Measurements from ENCODE around the gene OR2V1.

DNA sequence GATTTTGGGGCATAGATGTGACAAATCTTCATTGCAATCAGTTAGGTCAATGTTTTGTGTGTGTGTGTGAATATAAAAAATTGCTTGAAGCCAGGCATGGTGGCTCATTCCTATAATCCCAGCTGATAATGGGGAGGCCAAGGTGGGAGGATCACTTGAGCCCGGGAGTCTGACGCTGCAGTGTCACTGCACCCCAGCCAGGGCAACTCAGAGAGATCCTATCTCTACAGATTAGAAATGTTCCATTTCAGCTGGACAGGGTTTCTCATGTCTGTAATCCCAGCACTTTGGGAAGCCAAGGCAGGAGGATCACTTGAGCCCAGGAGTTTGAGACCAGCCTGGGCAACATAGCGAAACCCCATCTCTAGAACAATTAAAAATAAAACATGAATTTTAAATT, 27.9 kb upstream of the OR2V1 start:
- TF ChIP-seq, protein P1, sequence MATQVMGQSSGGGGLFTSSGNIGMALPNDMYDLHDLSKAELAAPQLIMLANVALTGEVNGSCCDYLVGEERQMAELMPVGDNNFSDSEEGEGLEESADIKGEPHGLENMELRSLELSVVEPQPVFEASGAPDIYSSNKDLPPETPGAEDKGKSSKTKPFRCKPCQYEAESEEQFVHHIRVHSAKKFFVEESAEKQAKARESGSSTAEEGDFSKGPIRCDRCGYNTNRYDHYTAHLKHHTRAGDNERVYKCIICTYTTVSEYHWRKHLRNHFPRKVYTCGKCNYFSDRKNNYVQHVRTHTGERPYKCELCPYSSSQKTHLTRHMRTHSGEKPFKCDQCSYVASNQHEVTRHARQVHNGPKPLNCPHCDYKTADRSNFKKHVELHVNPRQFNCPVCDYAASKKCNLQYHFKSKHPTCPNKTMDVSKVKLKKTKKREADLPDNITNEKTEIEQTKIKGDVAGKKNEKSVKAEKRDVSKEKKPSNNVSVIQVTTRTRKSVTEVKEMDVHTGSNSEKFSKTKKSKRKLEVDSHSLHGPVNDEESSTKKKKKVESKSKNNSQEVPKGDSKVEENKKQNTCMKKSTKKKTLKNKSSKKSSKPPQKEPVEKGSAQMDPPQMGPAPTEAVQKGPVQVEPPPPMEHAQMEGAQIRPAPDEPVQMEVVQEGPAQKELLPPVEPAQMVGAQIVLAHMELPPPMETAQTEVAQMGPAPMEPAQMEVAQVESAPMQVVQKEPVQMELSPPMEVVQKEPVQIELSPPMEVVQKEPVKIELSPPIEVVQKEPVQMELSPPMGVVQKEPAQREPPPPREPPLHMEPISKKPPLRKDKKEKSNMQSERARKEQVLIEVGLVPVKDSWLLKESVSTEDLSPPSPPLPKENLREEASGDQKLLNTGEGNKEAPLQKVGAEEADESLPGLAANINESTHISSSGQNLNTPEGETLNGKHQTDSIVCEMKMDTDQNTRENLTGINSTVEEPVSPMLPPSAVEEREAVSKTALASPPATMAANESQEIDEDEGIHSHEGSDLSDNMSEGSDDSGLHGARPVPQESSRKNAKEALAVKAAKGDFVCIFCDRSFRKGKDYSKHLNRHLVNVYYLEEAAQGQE (IDR thresholded peaks at IDR 0.05; ENCODE audit: unreplicated experiment) = no peak
- TF ChIP-seq CTCF (conservative IDR thresholded peaks at IDR 0.05; ENCODE audit: low read depth in 2 of 2) (no peak), POLR2AphosphoS5 (IDR thresholded peaks at IDR 0.05; ENCODE audit: low read depth) (no peak), NANOG (IDR thresholded peaks at IDR 0.05; ENCODE audit: borderline replicate concordance) (no peak), JUNB (IDR thresholded peaks at IDR 0.05; ENCODE audit: unreplicated experiment) (no peak), EZH2phosphoT487 (IDR thresholded peaks at IDR 0.05; ENCODE audit: unreplicated experiment) (no peak), EZH2 (IDR thresholded peaks at IDR 0.05; ENCODE audit: low read depth, unreplicated experiment) (no peak), CREB1 (CRISPR knock-in tag; IDR thresholded peaks at IDR 0.05; ENCODE audit: low read depth) (no peak), ZNF114 (CRISPR knock-in tag; IDR thresholded peaks at IDR 0.05) (no peak), STAT1 (IDR thresholded peaks at IDR 0.05; ENCODE audit: unreplicated experiment) (no peak)
- TF ChIP-seq, protein P2, sequence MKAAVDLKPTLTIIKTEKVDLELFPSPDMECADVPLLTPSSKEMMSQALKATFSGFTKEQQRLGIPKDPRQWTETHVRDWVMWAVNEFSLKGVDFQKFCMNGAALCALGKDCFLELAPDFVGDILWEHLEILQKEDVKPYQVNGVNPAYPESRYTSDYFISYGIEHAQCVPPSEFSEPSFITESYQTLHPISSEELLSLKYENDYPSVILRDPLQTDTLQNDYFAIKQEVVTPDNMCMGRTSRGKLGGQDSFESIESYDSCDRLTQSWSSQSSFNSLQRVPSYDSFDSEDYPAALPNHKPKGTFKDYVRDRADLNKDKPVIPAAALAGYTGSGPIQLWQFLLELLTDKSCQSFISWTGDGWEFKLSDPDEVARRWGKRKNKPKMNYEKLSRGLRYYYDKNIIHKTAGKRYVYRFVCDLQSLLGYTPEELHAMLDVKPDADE (IDR thresholded peaks at IDR 0.05) = no peak
- TF ChIP-seq, protein P3, sequence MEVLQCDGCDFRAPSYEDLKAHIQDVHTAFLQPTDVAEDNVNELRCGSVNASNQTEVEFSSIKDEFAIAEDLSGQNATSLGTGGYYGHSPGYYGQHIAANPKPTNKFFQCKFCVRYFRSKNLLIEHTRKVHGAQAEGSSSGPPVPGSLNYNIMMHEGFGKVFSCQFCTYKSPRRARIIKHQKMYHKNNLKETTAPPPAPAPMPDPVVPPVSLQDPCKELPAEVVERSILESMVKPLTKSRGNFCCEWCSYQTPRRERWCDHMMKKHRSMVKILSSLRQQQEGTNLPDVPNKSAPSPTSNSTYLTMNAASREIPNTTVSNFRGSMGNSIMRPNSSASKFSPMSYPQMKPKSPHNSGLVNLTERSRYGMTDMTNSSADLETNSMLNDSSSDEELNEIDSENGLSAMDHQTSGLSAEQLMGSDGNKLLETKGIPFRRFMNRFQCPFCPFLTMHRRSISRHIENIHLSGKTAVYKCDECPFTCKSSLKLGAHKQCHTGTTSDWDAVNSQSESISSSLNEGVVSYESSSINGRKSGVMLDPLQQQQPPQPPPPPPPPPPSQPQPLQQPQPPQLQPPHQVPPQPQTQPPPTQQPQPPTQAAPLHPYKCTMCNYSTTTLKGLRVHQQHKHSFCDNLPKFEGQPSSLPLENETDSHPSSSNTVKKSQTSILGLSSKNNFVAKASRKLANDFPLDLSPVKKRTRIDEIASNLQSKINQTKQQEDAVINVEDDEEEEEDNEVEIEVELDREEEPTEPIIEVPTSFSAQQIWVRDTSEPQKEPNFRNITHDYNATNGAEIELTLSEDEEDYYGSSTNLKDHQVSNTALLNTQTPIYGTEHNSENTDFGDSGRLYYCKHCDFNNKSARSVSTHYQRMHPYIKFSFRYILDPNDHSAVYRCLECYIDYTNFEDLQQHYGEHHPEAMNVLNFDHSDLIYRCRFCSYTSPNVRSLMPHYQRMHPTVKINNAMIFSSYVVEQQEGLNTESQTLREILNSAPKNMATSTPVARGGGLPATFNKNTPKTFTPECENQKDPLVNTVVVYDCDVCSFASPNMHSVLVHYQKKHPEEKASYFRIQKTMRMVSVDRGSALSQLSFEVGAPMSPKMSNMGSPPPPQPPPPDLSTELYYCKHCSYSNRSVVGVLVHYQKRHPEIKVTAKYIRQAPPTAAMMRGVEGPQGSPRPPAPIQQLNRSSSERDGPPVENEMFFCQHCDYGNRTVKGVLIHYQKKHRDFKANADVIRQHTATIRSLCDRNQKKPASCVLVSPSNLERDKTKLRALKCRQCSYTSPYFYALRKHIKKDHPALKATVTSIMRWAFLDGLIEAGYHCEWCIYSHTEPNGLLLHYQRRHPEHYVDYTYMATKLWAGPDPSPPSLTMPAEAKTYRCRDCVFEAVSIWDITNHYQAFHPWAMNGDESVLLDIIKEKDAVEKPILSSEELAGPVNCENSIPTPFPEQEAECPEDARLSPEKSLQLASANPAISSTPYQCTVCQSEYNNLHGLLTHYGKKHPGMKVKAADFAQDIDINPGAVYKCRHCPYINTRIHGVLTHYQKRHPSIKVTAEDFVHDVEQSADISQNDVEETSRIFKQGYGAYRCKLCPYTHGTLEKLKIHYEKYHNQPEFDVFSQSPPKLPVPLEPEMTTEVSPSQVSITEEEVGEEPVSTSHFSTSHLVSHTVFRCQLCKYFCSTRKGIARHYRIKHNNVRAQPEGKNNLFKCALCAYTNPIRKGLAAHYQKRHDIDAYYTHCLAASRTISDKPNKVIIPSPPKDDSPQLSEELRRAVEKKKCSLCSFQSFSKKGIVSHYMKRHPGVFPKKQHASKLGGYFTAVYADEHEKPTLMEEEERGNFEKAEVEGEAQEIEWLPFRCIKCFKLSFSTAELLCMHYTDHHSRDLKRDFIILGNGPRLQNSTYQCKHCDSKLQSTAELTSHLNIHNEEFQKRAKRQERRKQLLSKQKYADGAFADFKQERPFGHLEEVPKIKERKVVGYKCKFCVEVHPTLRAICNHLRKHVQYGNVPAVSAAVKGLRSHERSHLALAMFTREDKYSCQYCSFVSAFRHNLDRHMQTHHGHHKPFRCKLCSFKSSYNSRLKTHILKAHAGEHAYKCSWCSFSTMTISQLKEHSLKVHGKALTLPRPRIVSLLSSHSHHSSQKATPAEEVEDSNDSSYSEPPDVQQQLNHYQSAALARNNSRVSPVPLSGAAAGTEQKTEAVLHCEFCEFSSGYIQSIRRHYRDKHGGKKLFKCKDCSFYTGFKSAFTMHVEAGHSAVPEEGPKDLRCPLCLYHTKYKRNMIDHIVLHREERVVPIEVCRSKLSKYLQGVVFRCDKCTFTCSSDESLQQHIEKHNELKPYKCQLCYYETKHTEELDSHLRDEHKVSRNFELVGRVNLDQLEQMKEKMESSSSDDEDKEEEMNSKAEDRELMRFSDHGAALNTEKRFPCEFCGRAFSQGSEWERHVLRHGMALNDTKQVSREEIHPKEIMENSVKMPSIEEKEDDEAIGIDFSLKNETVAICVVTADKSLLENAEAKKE (CRISPR knock-in tag; IDR thresholded peaks at IDR 0.05) = no peak
